ENCODE data around the gene IRX4.

IRX4 gene

GRCh38 chr5:1923341-1923740, 40.6 kb upstream of the IRX4 start:
- Histone ChIP-seq H3K4me3 (ENCODE audit: low read length in 2 of 2) (no peak overlapping the region), H3K9me3 (ENCODE audit: control insufficient read depth in 2 of 2, low read length in 2 of 2) (no peaks in the 10 kb centered on the region), H3K27me3 (ENCODE audit: control insufficient read depth in 1 of 2, insufficient read depth in 2 of 2, low read length in 2 of 2) (peaks cover 4 to 26% of the 10 kb centered on the region in 2 donors), H3K9ac (ENCODE audit: low read length in 2 of 2) (no peak overlapping the region), H3K4me1 (ENCODE audit: control insufficient read depth, insufficient read depth, low read length) (no peaks in the 10 kb centered on the region), H3K27ac (ENCODE audit: low read length) (no peak overlapping the region), H3K36me3 (ENCODE audit: control insufficient read depth in 2 of 2, insufficient read depth in 2 of 2, low read length in 2 of 2) (no peaks in the 10 kb centered on the region)

GRCh38 chr5:1921711-1922110, 39.0 kb upstream of the IRX4 start:
- Histone ChIP-seq H3K9me3 (ENCODE audit: control insufficient read depth in 2 of 2, low read length in 2 of 2) (no peaks in the 10 kb centered on the region), H3K27ac (ENCODE audit: low read length) (no peak overlapping the region), H3K36me3 (ENCODE audit: control insufficient read depth in 2 of 2, insufficient read depth in 2 of 2, low read length in 2 of 2) (no peaks in the 10 kb centered on the region), H3K4me3 (ENCODE audit: low read length in 2 of 2) (no peak overlapping the region), H3K9ac (ENCODE audit: low read length in 2 of 2) (no peak overlapping the region), H3K4me1 (ENCODE audit: control insufficient read depth, insufficient read depth, low read length) (no peaks in the 10 kb centered on the region), H3K27me3 (ENCODE audit: control insufficient read depth in 1 of 2, insufficient read depth in 2 of 2, low read length in 2 of 2) (peaks cover 0 to 21% of the 10 kb centered on the region in 2 donors)

- Histone ChIP-seq H3K4me1 (ENCODE audit: control insufficient read depth, insufficient read depth, low read length) (no peaks in the 10 kb centered on the region), H3K4me3 (ENCODE audit: low read length in 2 of 2) (no peak overlapping the region), H3K9ac (ENCODE audit: low read length in 2 of 2) (no peak overlapping the region), H3K36me3 (ENCODE audit: control insufficient read depth in 2 of 2, insufficient read depth in 2 of 2, low read length in 2 of 2) (no peaks in the 10 kb centered on the region), H3K27ac (ENCODE audit: low read length) (no peak overlapping the region), H3K27me3 (ENCODE audit: control insufficient read depth in 1 of 2, insufficient read depth in 2 of 2, low read length in 2 of 2) (peaks cover 0 to 14% of the 10 kb centered on the region in 2 donors), H3K9me3 (ENCODE audit: control insufficient read depth in 2 of 2, low read length in 2 of 2) (peaks cover under 1 to 6% of the 10 kb centered on the region in 2 donors)
Measured at GRCh38 chr5:1919750-1920149, 37.0 kb upstream of the IRX4 start.

- Histone ChIP-seq H3K9me3 (ENCODE audit: control insufficient read depth in 2 of 2, low read length in 2 of 2) (peaks cover 3 to 12% of the 10 kb centered on the region in 2 donors), H3K27ac (ENCODE audit: low read length) (no peak overlapping the region), H3K4me3 (ENCODE audit: low read length in 2 of 2) (no peak overlapping the region), H3K9ac (ENCODE audit: low read length in 2 of 2) (no peak overlapping the region), H3K36me3 (ENCODE audit: control insufficient read depth in 2 of 2, insufficient read depth in 2 of 2, low read length in 2 of 2) (no peaks in the 10 kb centered on the region), H3K27me3 (ENCODE audit: control insufficient read depth in 1 of 2, insufficient read depth in 2 of 2, low read length in 2 of 2) (peaks cover 0 to 14% of the 10 kb centered on the region in 2 donors), H3K4me1 (ENCODE audit: control insufficient read depth, insufficient read depth, low read length) (no peaks in the 10 kb centered on the region)
Measured at GRCh38 chr5:1919209-1919566, 36.5 kb upstream of the IRX4 start.

DNA sequence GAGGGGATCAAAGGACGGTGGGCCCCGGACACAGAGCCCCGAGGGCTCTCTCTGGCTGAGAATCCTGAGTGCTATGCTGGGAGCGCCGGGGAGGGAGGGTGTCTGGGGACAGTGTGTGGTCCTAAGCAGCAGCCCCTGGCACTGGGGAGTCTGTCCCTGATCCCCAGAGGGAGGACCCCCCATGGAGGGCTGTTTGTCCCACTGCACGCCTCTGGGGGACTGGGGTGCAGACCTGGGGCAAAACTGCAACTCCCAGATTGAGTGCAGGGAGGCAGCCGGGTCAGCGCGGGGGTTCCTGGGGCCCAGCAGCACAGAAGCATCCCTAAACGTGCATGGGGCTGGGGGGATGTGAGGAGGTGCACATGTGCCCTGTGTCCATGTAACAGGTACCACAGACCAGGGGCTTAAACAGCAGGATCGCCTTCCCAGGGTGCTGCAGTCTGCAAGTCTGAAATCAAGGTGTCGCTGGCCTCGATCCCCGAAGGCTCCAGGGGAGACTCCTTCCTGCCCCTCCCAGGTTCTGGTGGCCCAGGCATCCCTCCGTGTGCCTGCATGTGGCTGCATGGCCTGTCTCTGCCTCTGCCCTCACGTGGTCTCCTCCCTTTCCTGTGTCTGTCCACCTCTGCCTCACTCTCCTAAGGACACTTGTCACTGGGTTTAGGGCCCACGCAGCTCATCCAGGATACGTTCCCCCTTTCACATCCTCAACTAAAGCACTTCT, 35.9 kb upstream of the IRX4 start:
- H3K9me3 ChIP-seq (ENCODE audit: control insufficient read depth in 2 of 2, low read length in 2 of 2): peaks cover 3 to 15% of the 10 kb centered on the region in 2 donors
- H3K36me3 ChIP-seq (ENCODE audit: control insufficient read depth in 2 of 2, insufficient read depth in 2 of 2, low read length in 2 of 2): no peaks in the 10 kb centered on the region
- H3K4me1 ChIP-seq (ENCODE audit: control insufficient read depth, insufficient read depth, low read length): no peaks in the 10 kb centered on the region
- H3K9ac ChIP-seq (ENCODE audit: low read length in 2 of 2): no peak overlapping the region
- H3K27me3 ChIP-seq (ENCODE audit: control insufficient read depth in 1 of 2, insufficient read depth in 2 of 2, low read length in 2 of 2): peaks cover 0 to 9% of the 10 kb centered on the region in 2 donors
- no peak overlapping the region for H3K4me3 ChIP-seq (ENCODE audit: low read length in 2 of 2)
- H3K27ac ChIP-seq (ENCODE audit: low read length): no peak overlapping the region

- Histone ChIP-seq H3K27me3 (ENCODE audit: control insufficient read depth in 1 of 2, insufficient read depth in 2 of 2, low read length in 2 of 2) (peaks cover 0 to 8% of the 10 kb centered on the region in 2 donors), H3K9me3 (ENCODE audit: control insufficient read depth in 2 of 2, low read length in 2 of 2) (peaks cover 3 to 17% of the 10 kb centered on the region in 2 donors), H3K9ac (ENCODE audit: low read length in 2 of 2) (no peak overlapping the region), H3K36me3 (ENCODE audit: control insufficient read depth in 2 of 2, insufficient read depth in 2 of 2, low read length in 2 of 2) (no peaks in the 10 kb centered on the region), H3K27ac (ENCODE audit: low read length) (no peak overlapping the region), H3K4me1 (ENCODE audit: control insufficient read depth, insufficient read depth, low read length) (no peaks in the 10 kb centered on the region), H3K4me3 (ENCODE audit: low read length in 2 of 2) (no peak overlapping the region)
Measured at GRCh38 chr5:1917830-1918487, 35.2 kb upstream of the IRX4 start.

- Histone ChIP-seq H3K27ac (ENCODE audit: low read length) (no peak overlapping the region), H3K9me3 (ENCODE audit: control insufficient read depth in 2 of 2, low read length in 2 of 2) (peaks cover 3 to 17% of the 10 kb centered on the region in 2 donors), H3K27me3 (ENCODE audit: control insufficient read depth in 1 of 2, insufficient read depth in 2 of 2, low read length in 2 of 2) (peaks cover 0 to 5% of the 10 kb centered on the region in 2 donors), H3K4me1 (ENCODE audit: control insufficient read depth, insufficient read depth, low read length) (no peaks in the 10 kb centered on the region), H3K36me3 (ENCODE audit: control insufficient read depth in 2 of 2, insufficient read depth in 2 of 2, low read length in 2 of 2) (no peaks in the 10 kb centered on the region), H3K9ac (ENCODE audit: low read length in 2 of 2) (no peak overlapping the region), H3K4me3 (ENCODE audit: low read length in 2 of 2) (no peak overlapping the region)
Measured at GRCh38 chr5:1916041-1917001, 33.6 kb upstream of the IRX4 start.

- no peak overlapping the region for H3K27ac ChIP-seq (ENCODE audit: low read length)
- no peaks in the 10 kb centered on the region for H3K36me3 ChIP-seq (ENCODE audit: control insufficient read depth in 2 of 2, insufficient read depth in 2 of 2, low read length in 2 of 2)
- no peak overlapping the region for H3K9ac ChIP-seq (ENCODE audit: low read length in 2 of 2)
- no peak overlapping the region for H3K4me3 ChIP-seq (ENCODE audit: low read length in 2 of 2)
- H3K4me1 ChIP-seq (ENCODE audit: control insufficient read depth, insufficient read depth, low read length): no peaks in the 10 kb centered on the region
- peaks cover 3 to 17% of the 10 kb centered on the region in 2 donors for H3K9me3 ChIP-seq (ENCODE audit: control insufficient read depth in 2 of 2, low read length in 2 of 2)
- H3K27me3 ChIP-seq (ENCODE audit: control insufficient read depth in 1 of 2, insufficient read depth in 2 of 2, low read length in 2 of 2): peaks cover 0 to 5% of the 10 kb centered on the region in 2 donors
Measured at GRCh38 chr5:1915316-1915715, 32.6 kb upstream of the IRX4 start.

GRCh38 chr5:1914471-1914870, 31.7 kb upstream of the IRX4 start:
- no peak overlapping the region for H3K9ac ChIP-seq (ENCODE audit: low read length in 2 of 2)
- H3K4me1 ChIP-seq (ENCODE audit: control insufficient read depth, insufficient read depth, low read length): no peaks in the 10 kb centered on the region
- no peaks in the 10 kb centered on the region for H3K36me3 ChIP-seq (ENCODE audit: control insufficient read depth in 2 of 2, insufficient read depth in 2 of 2, low read length in 2 of 2)
- no peak overlapping the region for H3K27ac ChIP-seq (ENCODE audit: low read length)
- H3K27me3 ChIP-seq (ENCODE audit: control insufficient read depth in 1 of 2, insufficient read depth in 2 of 2, low read length in 2 of 2): peaks cover 0 to 5% of the 10 kb centered on the region in 2 donors
- H3K9me3 ChIP-seq (ENCODE audit: control insufficient read depth in 2 of 2, low read length in 2 of 2): peaks cover 3 to 17% of the 10 kb centered on the region in 2 donors
- no peak overlapping the region for H3K4me3 ChIP-seq (ENCODE audit: low read length in 2 of 2)

DNA sequence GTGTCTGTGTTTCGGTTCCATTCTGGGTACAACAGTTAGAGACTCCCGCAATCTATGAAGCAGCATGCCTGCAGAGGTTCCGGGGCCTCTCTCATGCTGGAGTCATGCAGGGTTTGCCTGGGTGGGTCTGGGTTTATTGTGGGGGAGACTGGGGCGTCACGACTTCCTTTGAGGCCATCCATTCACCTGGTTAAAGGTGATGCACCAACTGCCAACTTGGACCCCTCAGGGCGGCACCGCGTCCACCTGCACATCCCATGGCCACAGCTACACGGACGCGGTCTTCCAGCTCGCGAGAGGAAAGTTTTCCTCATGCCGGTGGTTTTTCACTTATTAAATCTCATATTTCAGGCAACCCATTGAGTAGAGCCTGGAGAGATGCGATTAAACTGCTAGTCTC, 30.9 kb upstream of the IRX4 start:
- Histone ChIP-seq H3K9me3 (ENCODE audit: control insufficient read depth in 2 of 2, low read length in 2 of 2) (peaks cover 3 to 17% of the 10 kb centered on the region in 2 donors), H3K27me3 (ENCODE audit: control insufficient read depth in 1 of 2, insufficient read depth in 2 of 2, low read length in 2 of 2) (peaks cover 0 to 2% of the 10 kb centered on the region in 2 donors), H3K27ac (ENCODE audit: low read length) (no peak overlapping the region), H3K9ac (ENCODE audit: low read length in 2 of 2) (no peak overlapping the region), H3K4me3 (ENCODE audit: low read length in 2 of 2) (no peak overlapping the region), H3K36me3 (ENCODE audit: control insufficient read depth in 2 of 2, insufficient read depth in 2 of 2, low read length in 2 of 2) (no peaks in the 10 kb centered on the region), H3K4me1 (ENCODE audit: control insufficient read depth, insufficient read depth, low read length) (no peaks in the 10 kb centered on the region)
